Mesenchymal stem cell (in vitro differentiated cells and primary cell): ENCODE results near the gene SP6.
A peak's percentile ranks its signal among the peaks of the same experiment; 100 is the strongest.

Source experiments
- DNase-seq: peaks from one replicate; pipeline ENCODE4 v3.0.0-alpha.2; 2013
- H2AFZ ChIP-seq: one replicate; pipeline ENCODE4 v1.6.1; 2013; ENCODE audit warnings: low read depth, mild to moderate bottlenecking, control low read depth, inconsistent platforms, low read length, moderate library complexity
- H2AK5ac ChIP-seq: 2 replicates; pipeline ENCODE4 v1.6.1; 2013; ENCODE audit warnings: low read length, moderate library complexity, mild to moderate bottlenecking, inconsistent platforms; ENCODE audit not compliant: severe bottlenecking
- H2BK120ac ChIP-seq: one replicate; pipeline ENCODE4 v1.6.1; 2013; ENCODE audit warnings: low read depth, mild to moderate bottlenecking, inconsistent platforms, low read length, moderate library complexity
- H2BK12ac ChIP-seq, 2 experiments: one replicate each; pipeline ENCODE4 v1.6.1; 2013; ENCODE audit warnings: inconsistent platforms in 2 of 2, low read length in 2 of 2, mild to moderate bottlenecking in 2 of 2, moderate library complexity in 2 of 2, control low read depth in 1 of 2
- H2BK15ac ChIP-seq: one replicate; pipeline ENCODE4 v1.6.1; 2013; ENCODE audit warnings: mild to moderate bottlenecking, low read depth, inconsistent platforms; ENCODE audit not compliant: poor library complexity, severe bottlenecking
- H2BK5ac ChIP-seq: 2 replicates; pipeline ENCODE4 v1.6.1; 2013; ENCODE audit warnings: low read depth, mild to moderate bottlenecking, low read length, control low read depth, inconsistent platforms; ENCODE audit not compliant: poor library complexity, severe bottlenecking
- H3K14ac ChIP-seq, 2 experiments: one replicate each; pipeline ENCODE4 v1.6.1; 2013; ENCODE audit warnings: inconsistent platforms in 2 of 2, low read length in 2 of 2, control low read depth in 1 of 2, mild to moderate bottlenecking in 1 of 2, moderate library complexity in 1 of 2
- H3K18ac ChIP-seq, 2 experiments: one replicate each; pipeline ENCODE4 v1.6.1; 2013; ENCODE audit warnings: inconsistent platforms in 2 of 2, low read length in 2 of 2, control low read depth in 1 of 2, low read depth in 1 of 2, mild to moderate bottlenecking in 1 of 2
- H3K23ac ChIP-seq, 2 experiments: one replicate each; pipeline ENCODE4 v1.6.1; 2013; ENCODE audit warnings: inconsistent platforms in 2 of 2, low read length in 2 of 2, mild to moderate bottlenecking in 2 of 2, moderate library complexity in 2 of 2, control low read depth in 1 of 2
- H3K27ac ChIP-seq: 2 replicates; pipeline ENCODE4 v1.5.1; 2013; ENCODE audit warnings: mild to moderate bottlenecking, moderate library complexity, low read length, control low read depth, inconsistent platforms; ENCODE audit not compliant: poor library complexity, severe bottlenecking
- H3K27me3 ChIP-seq, 2 experiments: 2 replicates each; pipeline versions ENCODE4 v1.6.1 to v1.7.0; 2013; ENCODE audit warnings: low read length in 2 of 2, mild to moderate bottlenecking in 2 of 2, moderate library complexity in 2 of 2, control low read depth in 1 of 2, inconsistent platforms in 1 of 2; ENCODE audit not compliant: control insufficient read depth in 1 of 2, insufficient read depth in 1 of 2
- H3K36me3 ChIP-seq, 2 experiments: 2 replicates each; pipeline versions ENCODE4 v1.6.1 to v1.7.0; 2013; ENCODE audit warnings: low read length in 2 of 2, control low read depth in 1 of 2, inconsistent platforms in 1 of 2, low read depth in 1 of 2, mild to moderate bottlenecking in 1 of 2; ENCODE audit not compliant: insufficient read depth in 2 of 2, control insufficient read depth in 1 of 2
- H3K4ac ChIP-seq, 2 experiments: one replicate each; pipeline ENCODE4 v1.6.1; 2013; ENCODE audit warnings: inconsistent platforms in 2 of 2, low read length in 2 of 2, mild to moderate bottlenecking in 2 of 2, moderate library complexity in 2 of 2, control low read depth in 1 of 2, low read depth in 1 of 2
- H3K4me1 ChIP-seq: 2 replicates; pipeline ENCODE4 v1.6.1; 2013; ENCODE audit warnings: low read depth, low read length, control low read depth; ENCODE audit not compliant: control insufficient read depth, insufficient read depth
- H3K4me2 ChIP-seq: 2 replicates; pipeline ENCODE4 v1.6.1; 2013; ENCODE audit warnings: low read length, mild to moderate bottlenecking, inconsistent platforms; ENCODE audit not compliant: poor library complexity, severe bottlenecking
- H3K4me3 ChIP-seq, 2 experiments: 2 replicates each; pipeline versions ENCODE4 v1.5.1 to v1.7.0; 2013; ENCODE audit warnings: low read length in 2 of 2, mild to moderate bottlenecking in 2 of 2, control low read depth in 1 of 2, low read depth in 1 of 2; ENCODE audit not compliant: insufficient read depth in 1 of 2
- H3K79me1 ChIP-seq: replicated peaks from 2 replicates; pipeline ENCODE4 v1.6.1; 2013; ENCODE audit warnings: mild to moderate bottlenecking, control low read depth, low read length, inconsistent platforms; ENCODE audit not compliant: poor library complexity, severe bottlenecking
- H3K9ac ChIP-seq: 2 replicates; pipeline ENCODE4 v1.7.0; 2013; ENCODE audit warnings: mild to moderate bottlenecking, low read length, moderate library complexity
- H3K9me3 ChIP-seq: 2 replicates; pipeline ENCODE4 v1.7.0; 2013; ENCODE audit warnings: mild to moderate bottlenecking, low read length; ENCODE audit not compliant: control insufficient read depth
- H4K8ac ChIP-seq: one replicate; pipeline ENCODE4 v1.6.1; 2013; ENCODE audit warnings: inconsistent platforms, mild to moderate bottlenecking, low read length, moderate library complexity
- H4K91ac ChIP-seq: one replicate; pipeline ENCODE4 v1.6.1; 2013; ENCODE audit warnings: mild to moderate bottlenecking, low read length, inconsistent platforms
- WGBS: methylation state at CpG from one replicate; pipeline ENCODE4 v1.1.7; 2013; ENCODE audit warnings: mixed read lengths; 5-methylcytosine and 5-hydroxymethylcytosine counted together

The SP6 gene

GRCh38 chr17:47894498-47895346 is 43.8 kb upstream of the SP6 start:
- Histone ChIP-seq H2BK5ac (no peak overlapping the region), H4K91ac (no peak overlapping the region), H3K4me2 (peak overlapping the region; percentile 37), H3K27me3 (no peaks in the 10 kb centered on the region), H3K18ac (peak overlapping the region in 1 of 2 experiments; percentile 54), H3K14ac (no peak overlapping the region), H3K79me1 (peaks cover 18% of the 10 kb centered on the region), H2BK15ac (no peak overlapping the region), H4K8ac (peak overlapping the region; percentile 30), H2AK5ac (no peak overlapping the region), H3K27ac (no peak overlapping the region), H3K9ac (peak overlapping the region; percentile 92), H2AFZ (no peak overlapping the region), H3K4me1 (no peaks in the 10 kb centered on the region), H3K9me3 (no peaks in the 10 kb centered on the region), H2BK12ac (no peak overlapping the region), H3K23ac (no peak overlapping the region), H3K4me3 (peak overlapping the region; percentile 67 to 88), H3K4ac (peak overlapping the region in 1 of 2 experiments; percentile 75), H3K36me3 (peaks cover 3 to 9% of the 10 kb centered on the region in 2 experiments), H2BK120ac (no peak overlapping the region)
- DNase-seq, result no peak
- WGBS, result 62% methylated on average over 9 of the region's 11 CpGs

DNA sequence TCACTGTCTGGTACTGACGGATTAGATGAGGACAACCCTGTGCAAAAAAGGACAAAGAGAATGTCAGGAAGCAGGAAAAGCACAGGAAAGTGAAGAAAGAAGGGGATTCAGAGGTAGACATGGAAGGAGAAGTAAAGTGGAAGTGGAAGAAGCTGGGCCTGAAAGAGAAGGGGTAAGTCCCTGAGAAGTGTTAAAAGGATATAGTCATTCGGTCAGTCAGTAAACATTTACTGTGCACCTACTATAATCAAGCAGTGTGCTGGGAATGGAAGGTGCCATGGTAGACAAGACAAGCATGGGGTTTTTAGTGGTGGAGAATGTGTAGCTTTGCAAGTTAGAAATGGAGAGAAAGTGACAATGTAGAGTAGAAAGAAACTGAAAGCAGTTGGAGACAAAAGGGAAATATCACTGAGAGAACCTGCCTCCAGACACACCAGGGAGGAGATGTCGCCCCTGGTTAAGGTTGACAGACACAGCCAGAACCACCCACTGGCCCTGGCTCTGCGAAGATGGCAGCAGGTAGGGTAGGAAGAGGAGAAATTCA is 40.7 kb upstream of the SP6 start:
- peak overlapping the region; percentile 3 for H2BK15ac ChIP-seq
- H3K27me3 ChIP-seq, result no peaks in the 10 kb centered on the region
- H3K9me3 ChIP-seq, result no peaks in the 10 kb centered on the region
- no peak overlapping the region for H3K9ac ChIP-seq
- H3K23ac ChIP-seq, result no peak overlapping the region
- H3K4me3 ChIP-seq, result no peak overlapping the region
- no peak overlapping the region for H3K27ac ChIP-seq
- no peak overlapping the region for H2AK5ac ChIP-seq
- no peaks in the 10 kb centered on the region for H3K4me1 ChIP-seq
- no peak overlapping the region for H4K8ac ChIP-seq
- H3K36me3 ChIP-seq, result peaks cover 0 to 5% of the 10 kb centered on the region in 2 experiments
- H3K18ac ChIP-seq, result no peak overlapping the region
- H4K91ac ChIP-seq, result no peak overlapping the region
- DNase-seq, result no peak
- WGBS, result 84% methylated on average over 4 of the region's 4 CpGs
- no peak overlapping the region for H2BK120ac ChIP-seq
- H3K4me2 ChIP-seq, result no peak overlapping the region
- H3K4ac ChIP-seq, result no peak overlapping the region
- H2BK5ac ChIP-seq, result no peak overlapping the region
- H2AFZ ChIP-seq, result no peak overlapping the region
- no peak overlapping the region for H3K14ac ChIP-seq
- peaks cover 3% of the 10 kb centered on the region for H3K79me1 ChIP-seq
- H2BK12ac ChIP-seq, result no peak overlapping the region

- Histone ChIP-seq H3K4ac (no peak overlapping the region), H3K4me1 (no peaks in the 10 kb centered on the region), H2BK120ac (no peak overlapping the region), H3K36me3 (peaks cover 0 to 5% of the 10 kb centered on the region in 2 experiments), H2AFZ (no peak overlapping the region), H2BK5ac (no peak overlapping the region), H4K8ac (no peak overlapping the region), H3K9me3 (no peaks in the 10 kb centered on the region), H2BK12ac (no peak overlapping the region), H4K91ac (no peak overlapping the region), H3K14ac (no peak overlapping the region), H2AK5ac (no peak overlapping the region), H3K27ac (no peak overlapping the region), H3K4me2 (no peak overlapping the region), H3K9ac (no peak overlapping the region), H2BK15ac (no peak overlapping the region), H3K79me1 (no peaks in the 10 kb centered on the region), H3K27me3 (peaks cover 0 to 10% of the 10 kb centered on the region in 2 experiments), H3K23ac (no peak overlapping the region), H3K4me3 (no peak overlapping the region), H3K18ac (no peak overlapping the region)
- DNase-seq, result peak; percentile 77
- WGBS, result 50% methylated on average over 10 of the region's 11 CpGs
Measured at GRCh38 chr17:47889734-47890529, 39.0 kb upstream of the SP6 start.

GRCh38 chr17:47888293-47888692 is 37.3 kb upstream of the SP6 start:
- H3K18ac ChIP-seq, result no peak overlapping the region
- H3K79me1 ChIP-seq, result no peaks in the 10 kb centered on the region
- no peak overlapping the region for H3K4me3 ChIP-seq
- no peak overlapping the region for H2AFZ ChIP-seq
- no peak for DNase-seq
- no peak overlapping the region for H3K9ac ChIP-seq
- H4K91ac ChIP-seq, result no peak overlapping the region
- no peaks in the 10 kb centered on the region for H3K36me3 ChIP-seq
- no peaks in the 10 kb centered on the region for H3K4me1 ChIP-seq
- no peaks in the 10 kb centered on the region for H3K9me3 ChIP-seq
- no peak overlapping the region for H4K8ac ChIP-seq
- WGBS, result 74% methylated on average over 4 of the region's 6 CpGs
- no peak overlapping the region for H2BK15ac ChIP-seq
- H2BK5ac ChIP-seq, result no peak overlapping the region
- no peak overlapping the region for H3K4ac ChIP-seq
- peaks cover 0 to 26% of the 10 kb centered on the region in 2 experiments for H3K27me3 ChIP-seq
- no peak overlapping the region for H3K23ac ChIP-seq
- H2AK5ac ChIP-seq, result no peak overlapping the region
- H2BK120ac ChIP-seq, result no peak overlapping the region
- H2BK12ac ChIP-seq, result no peak overlapping the region
- no peak overlapping the region for H3K4me2 ChIP-seq
- no peak overlapping the region for H3K27ac ChIP-seq
- no peak overlapping the region for H3K14ac ChIP-seq
